ENCODE measurements around the gene SCN1A. TPM values are rescaled to one million over a fixed set of nuclear protein-coding genes. Genes with fewer than 3 reads are reported as not detected.

Gene SCN1A
- total and polyA plus RNA-seq, 2 of the 8 experiments (the other 6 are each of a cell fraction or from before 2014, with no cell fraction given) = 0.18 to 1.9 TPM

DNA sequence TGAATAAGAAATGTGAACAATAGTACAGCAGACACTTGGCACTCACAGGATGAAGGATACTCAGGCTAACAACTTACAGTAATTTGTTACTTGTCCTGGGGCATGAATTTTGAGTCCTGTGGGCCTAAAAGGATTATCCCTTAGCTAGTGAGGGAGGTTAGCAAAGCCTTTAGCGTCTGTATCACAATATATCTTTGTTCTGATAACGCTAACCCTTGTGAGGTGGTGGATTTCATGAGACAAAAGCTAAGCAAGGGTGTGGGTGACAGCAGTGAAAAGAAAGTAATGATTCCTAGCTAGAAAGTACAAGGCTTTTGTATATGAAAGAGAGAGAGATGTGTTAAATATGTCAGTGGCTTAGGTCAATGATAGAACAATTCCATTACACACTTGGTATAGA, 127.4 kb downstream of the SCN1A start (continued):
- TF ChIP-seq, protein P1, sequence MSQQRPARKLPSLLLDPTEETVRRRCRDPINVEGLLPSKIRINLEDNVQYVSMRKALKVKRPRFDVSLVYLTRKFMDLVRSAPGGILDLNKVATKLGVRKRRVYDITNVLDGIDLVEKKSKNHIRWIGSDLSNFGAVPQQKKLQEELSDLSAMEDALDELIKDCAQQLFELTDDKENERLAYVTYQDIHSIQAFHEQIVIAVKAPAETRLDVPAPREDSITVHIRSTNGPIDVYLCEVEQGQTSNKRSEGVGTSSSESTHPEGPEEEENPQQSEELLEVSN (IDR thresholded peaks at IDR 0.05) = no peak
- TF ChIP-seq EZH2 (IDR thresholded peaks at IDR 0.05; ENCODE audit: low read depth, low read length, severe bottlenecking) = no peak
- no peak for TF ChIP-seq SAP30 (IDR thresholded peaks at IDR 0.05; ENCODE audit: insufficient read depth, insufficient replicate concordance, low read length)
